ENCODE data around the gene CADPS.

DNA sequence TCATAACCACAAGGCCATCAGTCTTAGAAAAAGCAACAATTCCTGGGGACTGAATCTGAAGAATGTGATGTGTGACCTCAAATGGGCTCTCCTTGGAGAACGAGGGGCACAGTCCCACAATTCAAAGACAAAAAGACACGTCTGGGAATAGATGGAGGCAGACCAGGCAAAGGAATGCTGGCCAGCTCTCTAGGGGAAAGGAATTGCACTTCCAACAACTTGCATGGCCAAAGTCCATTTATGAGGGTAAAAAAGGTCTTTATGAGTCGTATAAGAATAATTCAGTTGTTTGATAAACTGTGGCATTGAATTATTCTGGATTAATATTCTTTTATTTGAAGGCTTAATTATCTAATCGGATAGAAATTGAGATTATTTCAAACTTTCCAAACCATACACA is 321.4 kb downstream of the CADPS start:
- TF ChIP-seq ZNF274 (IDR thresholded peaks at IDR 0.05; ENCODE audit: low read depth, low read length) (no peak), SUZ12 (IDR thresholded peaks at IDR 0.05; ENCODE audit: extremely low read depth, insufficient read depth, insufficient read length) (no peak)
